Measurements from ENCODE around the gene CXCR1.

CXCR1 gene

DNA sequence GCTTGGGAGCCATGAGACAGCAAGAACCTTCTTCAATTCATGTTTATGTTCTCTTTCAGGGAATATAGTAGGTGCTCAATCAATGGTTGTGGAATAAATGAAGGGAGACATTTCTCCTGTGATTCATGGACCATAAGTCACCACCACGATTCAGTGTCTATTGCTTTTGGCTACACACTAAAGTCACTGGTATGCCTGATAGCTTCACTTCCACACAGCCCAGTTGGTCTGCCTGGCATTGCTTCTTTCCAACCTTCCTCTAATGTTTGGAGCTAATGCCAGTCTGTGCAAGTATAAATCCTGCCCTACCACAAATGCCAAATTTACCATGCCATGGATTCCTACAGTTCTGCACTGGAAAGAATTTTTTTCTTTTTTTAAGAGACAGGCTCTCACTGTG is 1.3 kb upstream of the CXCR1 start:
- no peak for TF ChIP-seq POLR2AphosphoS5 (IDR thresholded peaks at IDR 0.05; ENCODE audit: low read depth, low read length)
- no peak for TF ChIP-seq TAF1 (IDR thresholded peaks at IDR 0.05; ENCODE audit: borderline replicate concordance, insufficient read depth, low read length)
- no peak for TF ChIP-seq SIN3A (IDR thresholded peaks at IDR 0.05; ENCODE audit: borderline replicate concordance, insufficient read depth, low read length)
- TF ChIP-seq FOXP2 (optimal IDR thresholded peaks at IDR 0.05; ENCODE audit: borderline replicate concordance, extremely low read depth, extremely low read length, insufficient read depth), result no peak
- TF ChIP-seq REST (IDR thresholded peaks at IDR 0.05; ENCODE audit: insufficient read depth in 1 of 2, low read depth in 2 of 2, low read length in 2 of 2), result no peak

DNA sequence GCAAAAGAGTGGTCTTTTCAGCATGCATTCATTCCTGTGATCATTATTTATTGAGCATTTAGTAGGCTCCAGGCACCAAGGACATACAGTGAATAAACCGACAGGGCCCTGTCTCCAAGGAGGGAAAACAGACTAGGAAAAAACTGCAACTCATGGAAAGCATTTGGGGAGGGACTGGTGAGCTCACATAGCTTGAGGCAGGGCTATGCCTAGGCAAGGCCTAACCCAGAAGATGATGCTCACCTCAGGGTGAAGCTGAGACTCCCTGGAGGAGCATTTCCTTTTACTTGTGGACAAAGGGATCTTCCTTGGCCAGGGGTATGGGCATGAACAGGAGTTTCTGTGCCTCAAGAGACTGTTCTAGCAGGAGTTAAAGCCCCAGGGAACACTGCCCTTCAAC is 3.9 kb downstream of the CXCR1 start:
- TF ChIP-seq POLR2AphosphoS5 (IDR thresholded peaks at IDR 0.05; ENCODE audit: low read depth, low read length), result no peak
- no peak for TF ChIP-seq FOXP2 (optimal IDR thresholded peaks at IDR 0.05; ENCODE audit: borderline replicate concordance, extremely low read depth, extremely low read length, insufficient read depth)
- TF ChIP-seq SIN3A (IDR thresholded peaks at IDR 0.05; ENCODE audit: borderline replicate concordance, insufficient read depth, low read length), result no peak
- TF ChIP-seq REST (IDR thresholded peaks at IDR 0.05; ENCODE audit: insufficient read depth in 1 of 2, low read depth in 2 of 2, low read length in 2 of 2), result no peak
- TF ChIP-seq TAF1 (IDR thresholded peaks at IDR 0.05; ENCODE audit: borderline replicate concordance, insufficient read depth, low read length), result no peak

DNA sequence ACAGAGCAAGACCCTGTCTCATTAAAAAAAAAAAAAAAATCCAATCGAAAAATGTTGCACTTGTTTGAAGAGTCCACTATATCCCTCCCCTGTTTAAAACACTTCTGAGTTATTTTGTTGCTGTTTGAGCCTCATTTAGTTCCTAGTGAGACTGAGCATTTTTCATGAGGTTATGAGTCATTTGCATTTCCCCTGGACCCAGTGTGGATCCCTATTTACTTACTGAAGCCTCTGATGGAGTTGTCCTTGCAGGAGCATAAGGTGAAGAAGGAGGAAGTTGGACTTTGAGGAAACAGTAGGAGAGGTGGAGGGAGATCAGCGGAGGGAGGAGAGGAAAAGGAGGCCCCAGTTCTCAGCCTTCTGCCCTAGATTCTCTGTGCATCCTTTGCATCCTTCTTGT is 5.1 kb downstream of the CXCR1 start:
- TF ChIP-seq POLR2AphosphoS5 (IDR thresholded peaks at IDR 0.05; ENCODE audit: low read depth, low read length), result no peak
- no peak for TF ChIP-seq TAF1 (IDR thresholded peaks at IDR 0.05; ENCODE audit: borderline replicate concordance, insufficient read depth, low read length)
- TF ChIP-seq REST (IDR thresholded peaks at IDR 0.05; ENCODE audit: insufficient read depth in 1 of 2, low read depth in 2 of 2, low read length in 2 of 2), result no peak
- no peak for TF ChIP-seq SIN3A (IDR thresholded peaks at IDR 0.05; ENCODE audit: borderline replicate concordance, insufficient read depth, low read length)
- no peak for TF ChIP-seq FOXP2 (optimal IDR thresholded peaks at IDR 0.05; ENCODE audit: borderline replicate concordance, extremely low read depth, extremely low read length, insufficient read depth)

DNA sequence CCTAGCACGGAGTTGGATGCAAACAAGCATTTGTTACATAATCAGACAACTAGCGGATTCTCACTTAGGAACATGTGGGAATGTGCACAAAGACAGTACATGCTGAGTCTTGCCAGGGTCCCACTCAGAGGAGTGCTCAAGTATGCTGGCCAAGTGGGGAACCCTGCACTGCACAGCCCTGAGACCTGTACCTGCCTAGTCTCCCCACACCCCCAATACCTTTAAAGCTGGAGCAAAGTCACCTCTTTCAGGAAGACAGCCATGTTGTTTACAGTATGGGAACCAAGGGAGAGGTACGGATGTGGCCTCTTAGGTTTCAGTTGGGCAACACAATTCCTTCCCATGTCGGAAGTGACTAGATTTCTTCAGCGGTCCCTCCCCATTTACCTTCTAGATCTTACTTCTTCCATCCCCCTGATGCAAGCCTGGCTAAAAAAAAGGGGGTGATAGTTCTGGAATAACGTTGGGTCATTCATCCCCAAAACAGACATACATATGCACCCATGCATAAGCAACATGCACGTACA is 10.7 kb downstream of the CXCR1 start:
- TF ChIP-seq POLR2AphosphoS5 (IDR thresholded peaks at IDR 0.05; ENCODE audit: low read depth, low read length), result no peak
- TF ChIP-seq FOXP2 (optimal IDR thresholded peaks at IDR 0.05; ENCODE audit: borderline replicate concordance, extremely low read depth, extremely low read length, insufficient read depth), result no peak
- no peak for TF ChIP-seq SIN3A (IDR thresholded peaks at IDR 0.05; ENCODE audit: borderline replicate concordance, insufficient read depth, low read length)
- no peak for TF ChIP-seq TAF1 (IDR thresholded peaks at IDR 0.05; ENCODE audit: borderline replicate concordance, insufficient read depth, low read length)
- no peak for TF ChIP-seq REST (IDR thresholded peaks at IDR 0.05; ENCODE audit: insufficient read depth in 1 of 2, low read depth in 2 of 2, low read length in 2 of 2)

- TF ChIP-seq SIN3A (IDR thresholded peaks at IDR 0.05; ENCODE audit: borderline replicate concordance, insufficient read depth, low read length) (no peak), TAF1 (IDR thresholded peaks at IDR 0.05; ENCODE audit: borderline replicate concordance, insufficient read depth, low read length) (no peak), POLR2AphosphoS5 (IDR thresholded peaks at IDR 0.05; ENCODE audit: low read depth, low read length) (no peak), REST (IDR thresholded peaks at IDR 0.05; ENCODE audit: insufficient read depth in 1 of 2, low read depth in 2 of 2, low read length in 2 of 2) (no peak), FOXP2 (optimal IDR thresholded peaks at IDR 0.05; ENCODE audit: borderline replicate concordance, extremely low read depth, extremely low read length, insufficient read depth) (no peak)
Observed at GRCh38 chr2:218152777-218153176, 14.0 kb downstream of the CXCR1 start.

Measured in PFSK-1 (cell line).